Measurements from ENCODE around the gene CNOT8. TPM values are rescaled to one million over a fixed set of nuclear protein-coding genes. Genes with fewer than 3 reads are reported as not detected.

The CNOT8 gene
- total RNA-seq, 2 donors from 2014 or later: 44.6 to 48.8 TPM

DNA sequence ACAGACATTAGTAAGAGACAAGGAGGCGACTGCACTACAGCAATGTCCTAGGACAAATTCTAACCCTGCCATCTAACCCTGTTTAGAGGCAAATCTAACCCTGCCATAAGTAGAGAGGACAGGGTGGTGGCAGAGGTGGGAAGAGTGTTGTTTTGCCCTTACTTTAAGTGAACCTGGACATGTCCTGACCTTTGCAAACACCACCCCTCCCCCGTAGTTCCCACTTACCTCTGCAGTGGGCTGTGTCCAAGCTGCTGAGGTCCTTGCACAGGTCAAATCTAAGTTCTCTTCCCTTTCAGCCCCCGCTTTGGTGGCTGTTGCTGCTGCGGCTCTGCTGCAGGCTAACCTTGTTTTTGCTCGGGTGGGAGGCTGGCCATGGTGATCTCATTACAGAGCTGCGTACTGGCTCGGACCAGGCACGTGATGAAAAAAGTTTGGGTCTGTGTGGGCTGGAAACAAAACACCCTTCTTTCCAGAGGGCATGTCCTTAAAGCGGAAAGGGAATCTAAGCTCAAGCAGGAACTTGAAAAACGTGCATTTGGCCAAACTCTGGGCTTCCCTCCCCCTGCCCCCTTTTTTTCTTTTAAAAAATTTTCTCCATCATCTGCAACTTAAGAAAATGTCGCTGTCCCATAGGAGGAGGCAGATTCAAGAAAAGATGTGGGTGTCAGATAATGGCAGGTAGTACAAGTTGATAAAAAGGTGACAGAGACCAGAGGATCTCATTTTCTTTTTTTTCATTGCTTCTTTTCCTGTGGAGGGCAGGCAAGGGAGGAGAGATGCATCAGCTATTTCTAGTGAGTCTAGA is 8.0 kb upstream of the CNOT8 start, which contains the start of gene FAXDC2:
TSS of gene FAXDC2 (minus strand) at position 349 of the 808 bp plus-strand sequence. CDS start 12,425 bp downstream, outside the sequence.
- 22 to 33% methylated on average over 6 to 11 of the region's 11 CpGs for WGBS, 2 experiments (ENCODE audit: insufficient coverage in 1 of 2, insufficient read length in 1 of 2)
- peak; percentile 88 for DNase-seq
- Histone ChIP-seq H3K4me1 (ENCODE audit: control insufficient read depth, insufficient read depth, low read length) (no peaks in the 10 kb centered on the region), H3K9me3 (ENCODE audit: control insufficient read depth, low read length) (no peaks in the 10 kb centered on the region), H3K27me3 (ENCODE audit: control insufficient read depth, insufficient read depth, low read length, poor library complexity, severe bottlenecking) (no peaks in the 10 kb centered on the region), H3K9ac (ENCODE audit: extremely low read depth, low read length, poor library complexity, severe bottlenecking) (peak within 1 kb of the TSS; percentile 33), H3K27ac (ENCODE audit: low read depth, low read length) (peak within 1 kb of the TSS; percentile 77), H3K4me3 (ENCODE audit: low read length) (peak within 1 kb of the TSS; percentile 82), H3K36me3 (ENCODE audit: control insufficient read depth, insufficient read depth, low read length) (no peaks in the 10 kb centered on the region)
- H3K9me3 Mint-ChIP-seq: no peaks in the 10 kb centered on the region
- H3K27ac Mint-ChIP-seq: peak within 1 kb of the TSS; percentile 95
- H3K36me3 Mint-ChIP-seq (ENCODE audit: low read depth): peaks cover 3% of the 10 kb centered on the region
- peak within 1 kb of the TSS; percentile 66 for H3K4me3 Mint-ChIP-seq
- H3K4me1 Mint-ChIP-seq: peaks cover 17% of the 10 kb centered on the region
- peaks cover 3% of the 10 kb centered on the region for H3K27me3 Mint-ChIP-seq (ENCODE audit: insufficient read depth)
- TF ChIP-seq, protein P1, sequence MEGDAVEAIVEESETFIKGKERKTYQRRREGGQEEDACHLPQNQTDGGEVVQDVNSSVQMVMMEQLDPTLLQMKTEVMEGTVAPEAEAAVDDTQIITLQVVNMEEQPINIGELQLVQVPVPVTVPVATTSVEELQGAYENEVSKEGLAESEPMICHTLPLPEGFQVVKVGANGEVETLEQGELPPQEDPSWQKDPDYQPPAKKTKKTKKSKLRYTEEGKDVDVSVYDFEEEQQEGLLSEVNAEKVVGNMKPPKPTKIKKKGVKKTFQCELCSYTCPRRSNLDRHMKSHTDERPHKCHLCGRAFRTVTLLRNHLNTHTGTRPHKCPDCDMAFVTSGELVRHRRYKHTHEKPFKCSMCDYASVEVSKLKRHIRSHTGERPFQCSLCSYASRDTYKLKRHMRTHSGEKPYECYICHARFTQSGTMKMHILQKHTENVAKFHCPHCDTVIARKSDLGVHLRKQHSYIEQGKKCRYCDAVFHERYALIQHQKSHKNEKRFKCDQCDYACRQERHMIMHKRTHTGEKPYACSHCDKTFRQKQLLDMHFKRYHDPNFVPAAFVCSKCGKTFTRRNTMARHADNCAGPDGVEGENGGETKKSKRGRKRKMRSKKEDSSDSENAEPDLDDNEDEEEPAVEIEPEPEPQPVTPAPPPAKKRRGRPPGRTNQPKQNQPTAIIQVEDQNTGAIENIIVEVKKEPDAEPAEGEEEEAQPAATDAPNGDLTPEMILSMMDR (conservative IDR thresholded peaks at IDR 0.05): no peak

DNA sequence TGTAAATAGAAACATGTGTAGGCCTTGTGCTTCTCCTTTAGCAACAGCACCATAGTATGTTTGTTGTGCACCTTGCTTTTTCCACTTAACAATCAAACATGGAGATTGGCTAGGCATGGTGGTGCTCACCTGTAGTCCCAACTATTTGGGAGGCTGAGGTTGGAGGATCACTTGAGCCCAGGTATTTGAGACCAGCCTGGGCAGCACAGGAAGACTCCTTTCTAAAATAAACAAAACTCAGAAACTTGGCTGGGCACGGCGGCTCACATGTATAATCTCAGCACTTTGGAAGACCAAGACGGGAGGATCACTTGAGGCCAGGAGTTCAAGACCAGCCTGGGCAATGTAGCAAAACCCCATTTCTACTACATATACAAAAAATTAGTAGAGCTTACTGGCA is 7.1 kb upstream of the CNOT8 start:
- Mint-ChIP-seq H3K9me3 (no peaks in the 10 kb centered on the region), H3K36me3 (ENCODE audit: low read depth) (no peaks in the 10 kb centered on the region), H3K27ac (no peak overlapping the region), H3K4me1 (peaks cover 17% of the 10 kb centered on the region), H3K27me3 (ENCODE audit: insufficient read depth) (peaks cover 3% of the 10 kb centered on the region), H3K4me3 (no peak overlapping the region)
- no peaks in the 10 kb centered on the region for H3K4me1 ChIP-seq (ENCODE audit: control insufficient read depth, insufficient read depth, low read length)
- no peak for DNase-seq
- no peaks in the 10 kb centered on the region for H3K36me3 ChIP-seq (ENCODE audit: control insufficient read depth, insufficient read depth, low read length)
- no peak overlapping the region for H3K4me3 ChIP-seq (ENCODE audit: low read length)
- WGBS, 2 experiments (ENCODE audit: insufficient coverage in 1 of 2, insufficient read length in 1 of 2): 91% methylated on average over 3 of the region's 3 CpGs; no CpG with 5 or more reads in 1 of the 2 experiments
- no peaks in the 10 kb centered on the region for H3K27me3 ChIP-seq (ENCODE audit: control insufficient read depth, insufficient read depth, low read length, poor library complexity, severe bottlenecking)
- no peaks in the 10 kb centered on the region for H3K9me3 ChIP-seq (ENCODE audit: control insufficient read depth, low read length)
- no peak overlapping the region for H3K9ac ChIP-seq (ENCODE audit: extremely low read depth, low read length, poor library complexity, severe bottlenecking)
- H3K27ac ChIP-seq (ENCODE audit: low read depth, low read length): no peak overlapping the region
- TF ChIP-seq, protein P1 (conservative IDR thresholded peaks at IDR 0.05): no peak

GRCh38 chr5:154857530-154858296 is 714 bp upstream of the CNOT8 start:
- Histone ChIP-seq H3K27me3 (ENCODE audit: control insufficient read depth, insufficient read depth, low read length, poor library complexity, severe bottlenecking) (no peaks in the 10 kb centered on the region), H3K9ac (ENCODE audit: extremely low read depth, low read length, poor library complexity, severe bottlenecking) (peak overlapping the region; percentile 87), H3K9me3 (ENCODE audit: control insufficient read depth, low read length) (no peaks in the 10 kb centered on the region), H3K36me3 (ENCODE audit: control insufficient read depth, insufficient read depth, low read length) (no peaks in the 10 kb centered on the region), H3K4me1 (ENCODE audit: control insufficient read depth, insufficient read depth, low read length) (peaks cover 4% of the 10 kb centered on the region), H3K27ac (ENCODE audit: low read depth, low read length) (peak overlapping the region; percentile 100), H3K4me3 (ENCODE audit: low read length) (peak overlapping the region; percentile 95)
- TF ChIP-seq, protein P1 (conservative IDR thresholded peaks at IDR 0.05): peak; percentile 40
- H3K4me3 Mint-ChIP-seq: peak overlapping the region; percentile 93
- peak; percentile 98 for DNase-seq
- peaks cover 22% of the 10 kb centered on the region for H3K4me1 Mint-ChIP-seq
- H3K27ac Mint-ChIP-seq: peak overlapping the region; percentile 100
- WGBS, 2 experiments (ENCODE audit: insufficient coverage in 1 of 2, insufficient read length in 1 of 2): 0% methylated on average over 31 to 58 of the region's 59 CpGs
- no peaks in the 10 kb centered on the region for H3K9me3 Mint-ChIP-seq
- H3K27me3 Mint-ChIP-seq (ENCODE audit: insufficient read depth): no peaks in the 10 kb centered on the region
- peaks cover 3% of the 10 kb centered on the region for H3K36me3 Mint-ChIP-seq (ENCODE audit: low read depth)

Measured in endodermal cell (in vitro differentiated cells).